ENCODE data around the gene NPR1. TPM values are rescaled to one million over a fixed set of nuclear protein-coding genes. Genes with fewer than 3 reads are reported as not detected.

The NPR1 gene
- total RNA-seq, 1 donor from 2014 or later, result 10.4 TPM

DNA sequence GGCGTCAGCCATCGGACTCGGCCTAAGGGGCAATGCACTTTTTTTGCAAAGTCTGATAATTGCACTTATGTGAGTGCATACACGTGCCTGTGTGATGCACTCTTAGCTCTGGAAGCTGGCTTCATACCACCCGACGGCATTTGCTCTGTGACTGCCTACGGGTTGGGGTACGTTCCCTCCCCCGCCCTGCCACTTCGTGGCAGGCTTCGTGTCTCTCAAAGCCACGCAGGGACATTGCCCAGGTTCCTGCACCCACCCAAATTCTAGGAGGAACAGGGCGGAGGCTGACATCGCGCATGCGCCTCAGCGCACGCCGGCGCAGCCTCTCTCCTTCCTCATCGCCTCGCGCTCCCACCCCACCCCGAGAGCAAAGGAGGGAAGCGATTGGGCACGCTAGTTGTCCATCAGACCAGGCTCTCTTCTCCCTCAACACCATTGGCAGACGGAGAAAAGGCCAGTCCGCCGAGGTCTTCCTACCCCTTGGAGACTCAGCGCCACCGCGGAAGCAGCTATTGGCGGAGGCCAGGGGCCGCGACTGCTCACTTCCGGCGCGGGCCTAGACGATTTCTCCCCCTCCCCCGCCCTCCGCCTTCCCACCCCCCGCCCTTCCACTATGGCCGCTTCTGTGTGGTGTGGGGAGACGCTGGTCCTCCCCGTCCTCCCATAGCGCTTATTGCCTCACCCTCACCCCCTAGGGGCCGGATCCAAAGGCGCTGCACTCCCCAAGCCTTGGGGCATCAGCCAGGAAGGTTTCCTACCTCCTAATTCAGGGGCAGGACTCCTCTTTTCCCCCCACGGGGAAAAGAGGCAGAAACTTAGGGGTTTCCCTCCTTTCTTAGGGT, 49.2 kb downstream of the NPR1 start, which contains the start of gene INTS3:
INTS3 (plus strand) TSS at position 588 of the 842 bp plus-strand sequence. CDS start 585 bp downstream, outside the sequence.
- Histone ChIP-seq H3K27me3 (ENCODE audit: low read depth) (no peaks in the 10 kb centered on the region), H3K4me1 (peaks cover 40% of the 10 kb centered on the region), H3K36me3 (no peaks in the 10 kb centered on the region), H3K9me3 (replicated peaks) (no peaks in the 10 kb centered on the region), H3K4me3 (peak within 1 kb of the TSS; percentile 98), H3K27ac (replicated peaks) (peak within 1 kb of the TSS; percentile 100)
- TF ChIP-seq, protein P1, sequence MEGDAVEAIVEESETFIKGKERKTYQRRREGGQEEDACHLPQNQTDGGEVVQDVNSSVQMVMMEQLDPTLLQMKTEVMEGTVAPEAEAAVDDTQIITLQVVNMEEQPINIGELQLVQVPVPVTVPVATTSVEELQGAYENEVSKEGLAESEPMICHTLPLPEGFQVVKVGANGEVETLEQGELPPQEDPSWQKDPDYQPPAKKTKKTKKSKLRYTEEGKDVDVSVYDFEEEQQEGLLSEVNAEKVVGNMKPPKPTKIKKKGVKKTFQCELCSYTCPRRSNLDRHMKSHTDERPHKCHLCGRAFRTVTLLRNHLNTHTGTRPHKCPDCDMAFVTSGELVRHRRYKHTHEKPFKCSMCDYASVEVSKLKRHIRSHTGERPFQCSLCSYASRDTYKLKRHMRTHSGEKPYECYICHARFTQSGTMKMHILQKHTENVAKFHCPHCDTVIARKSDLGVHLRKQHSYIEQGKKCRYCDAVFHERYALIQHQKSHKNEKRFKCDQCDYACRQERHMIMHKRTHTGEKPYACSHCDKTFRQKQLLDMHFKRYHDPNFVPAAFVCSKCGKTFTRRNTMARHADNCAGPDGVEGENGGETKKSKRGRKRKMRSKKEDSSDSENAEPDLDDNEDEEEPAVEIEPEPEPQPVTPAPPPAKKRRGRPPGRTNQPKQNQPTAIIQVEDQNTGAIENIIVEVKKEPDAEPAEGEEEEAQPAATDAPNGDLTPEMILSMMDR (IDR thresholded peaks at IDR 0.05; ENCODE audit: borderline replicate concordance), result no peak
- peak; percentile 100 for DNase-seq
- intact Hi-C loops (cut with micrococcal nuclease), result no loop called here

DNA sequence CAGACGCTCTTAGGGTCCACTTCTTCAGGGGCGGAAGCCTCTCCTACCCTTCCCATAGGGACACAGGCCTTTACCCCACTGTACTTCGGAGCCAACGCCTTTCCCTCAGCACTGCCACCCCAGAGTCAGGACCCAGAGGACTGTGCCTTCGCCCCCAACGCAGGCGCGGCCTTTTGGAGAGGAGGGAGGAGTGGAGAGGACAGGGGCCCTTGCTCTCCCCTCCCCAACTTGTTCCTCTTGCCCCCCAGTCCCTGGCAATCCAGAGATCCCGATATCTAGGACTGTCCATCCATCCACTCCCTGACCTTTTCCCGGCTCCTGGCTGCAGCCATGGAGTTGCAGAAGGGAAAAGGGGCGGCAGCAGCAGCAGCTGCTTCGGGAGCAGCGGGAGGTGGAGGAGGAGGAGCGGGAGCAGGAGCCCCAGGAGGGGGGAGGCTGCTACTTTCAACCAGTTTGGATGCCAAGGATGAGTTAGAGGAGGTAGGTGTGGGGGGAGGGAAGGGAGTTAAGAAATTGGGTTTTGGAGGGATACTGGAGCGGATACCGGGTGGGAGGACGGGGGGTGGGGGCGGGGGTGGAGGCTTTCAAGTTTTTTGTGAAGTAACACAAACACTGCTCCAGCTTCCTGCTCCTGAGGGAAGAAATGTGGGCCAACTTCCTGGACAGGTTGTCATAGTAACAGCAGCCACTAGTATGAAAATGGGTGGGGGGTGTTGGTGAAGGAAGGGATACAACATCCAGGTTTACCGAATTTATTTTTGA, 50.0 kb downstream of the NPR1 start:
- H3K4me1 ChIP-seq, result peaks cover 41% of the 10 kb centered on the region
- TF ChIP-seq, protein P1 (IDR thresholded peaks at IDR 0.05; ENCODE audit: borderline replicate concordance), result no peak
- intact Hi-C loops (cut with micrococcal nuclease), result no loop called here
- no peaks in the 10 kb centered on the region for H3K36me3 ChIP-seq
- no peaks in the 10 kb centered on the region for H3K27me3 ChIP-seq (ENCODE audit: low read depth)
- H3K9me3 ChIP-seq (replicated peaks), result no peaks in the 10 kb centered on the region
- peak; percentile 37 for DNase-seq
- peak overlapping the region; percentile 98 for H3K4me3 ChIP-seq
- peak overlapping the region; percentile 100 for H3K27ac ChIP-seq (replicated peaks)

DNA sequence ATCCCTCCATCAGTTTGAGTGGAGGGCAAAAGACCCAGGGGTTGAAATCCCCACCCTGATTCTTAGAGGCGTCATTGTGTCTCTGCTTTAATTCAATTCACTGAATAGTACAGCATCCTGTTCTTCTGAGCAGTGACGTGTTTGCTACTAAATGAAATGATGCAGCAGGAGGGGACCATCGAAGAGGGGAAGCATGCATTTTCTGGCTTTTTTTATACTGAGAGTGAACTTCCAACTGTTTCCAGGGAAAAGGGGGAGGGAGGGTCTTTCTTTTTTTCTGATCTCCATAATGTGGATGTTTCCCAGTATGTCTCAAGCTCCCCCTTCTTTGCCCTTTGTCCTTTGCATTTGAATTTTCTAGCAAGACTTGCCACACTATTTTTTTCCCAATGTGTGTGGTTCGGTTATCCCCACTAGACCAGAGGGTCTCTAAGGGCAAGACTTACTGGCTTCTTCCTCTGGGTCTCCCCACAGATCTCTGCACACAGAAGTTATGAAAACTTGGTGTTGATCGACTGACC, 52.0 kb downstream of the NPR1 start:
- Histone ChIP-seq H3K4me3 (peak overlapping the region; percentile 6), H3K27me3 (ENCODE audit: low read depth) (no peaks in the 10 kb centered on the region), H3K27ac (replicated peaks) (peak overlapping the region; percentile 100), H3K4me1 (peaks cover 62% of the 10 kb centered on the region), H3K9me3 (replicated peaks) (no peaks in the 10 kb centered on the region), H3K36me3 (no peaks in the 10 kb centered on the region)
- TF ChIP-seq, protein P1 (IDR thresholded peaks at IDR 0.05; ENCODE audit: borderline replicate concordance), result no peak
- intact Hi-C loops (cut with micrococcal nuclease), result no loop called here
- no peak for DNase-seq

DNA sequence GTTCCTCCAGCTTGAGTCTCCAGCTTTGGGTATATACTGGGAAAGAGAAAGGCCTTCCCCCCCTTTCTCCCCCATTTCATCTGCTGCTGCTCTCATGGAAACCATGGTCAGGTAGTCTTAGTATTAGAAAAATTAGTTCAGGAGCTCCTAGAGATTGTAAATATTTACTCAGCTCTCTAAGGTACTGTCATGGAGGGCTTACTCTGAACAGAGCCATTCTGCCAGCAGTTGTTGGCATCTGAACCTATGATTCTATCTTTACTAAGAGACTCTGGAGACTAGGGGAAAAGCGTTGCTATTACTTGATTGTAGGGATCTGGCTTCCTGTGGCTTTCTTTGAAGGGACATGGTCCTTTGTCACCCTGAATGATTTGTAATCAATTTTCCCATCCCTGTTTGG, 55.5 kb downstream of the NPR1 start:
- H3K36me3 ChIP-seq, result no peaks in the 10 kb centered on the region
- H3K4me3 ChIP-seq, result no peak overlapping the region
- H3K27ac ChIP-seq (replicated peaks), result peak overlapping the region; percentile 40
- no peaks in the 10 kb centered on the region for H3K27me3 ChIP-seq (ENCODE audit: low read depth)
- no peaks in the 10 kb centered on the region for H3K9me3 ChIP-seq (replicated peaks)
- peaks cover 50% of the 10 kb centered on the region for H3K4me1 ChIP-seq
- intact Hi-C loops (cut with micrococcal nuclease), result no loop called here
- TF ChIP-seq, protein P1 (IDR thresholded peaks at IDR 0.05; ENCODE audit: borderline replicate concordance), result no peak
- no peak for DNase-seq

DNA sequence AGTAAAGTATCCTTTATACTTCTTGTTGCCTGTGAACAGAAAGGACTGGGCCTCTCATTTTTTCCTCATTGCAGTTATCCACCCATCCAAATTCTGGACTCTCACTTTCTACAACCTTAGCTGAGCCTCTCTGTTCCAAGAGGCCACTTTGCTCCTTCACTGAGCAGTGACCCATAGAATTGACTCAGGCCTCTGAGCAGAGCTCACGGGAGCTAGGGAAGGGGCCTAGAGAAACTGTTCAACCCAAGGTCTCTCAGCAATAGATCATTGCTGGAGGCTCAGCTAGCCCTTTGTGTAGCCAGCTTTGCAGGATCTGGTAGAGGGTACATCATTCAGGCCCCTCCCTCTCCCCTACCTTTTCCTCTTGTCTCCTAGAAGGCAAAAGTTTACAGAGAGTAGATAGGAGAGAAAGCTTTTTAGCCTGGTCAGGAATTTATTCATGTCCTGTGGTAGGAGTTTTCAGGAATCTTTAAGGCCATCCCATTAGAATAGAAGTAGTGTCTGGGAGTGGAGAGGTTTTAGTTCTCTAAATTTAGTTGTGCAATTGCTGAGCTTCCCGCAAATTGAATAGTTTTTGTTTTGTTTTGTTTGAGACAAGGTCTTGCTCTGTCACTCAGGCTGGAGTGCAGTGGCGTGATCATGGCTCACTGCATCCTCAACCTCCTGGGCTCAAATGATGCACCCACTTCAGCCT, 56.1 kb downstream of the NPR1 start:
- peaks cover 5% of the 10 kb centered on the region for H3K36me3 ChIP-seq
- peak overlapping the region; percentile 40 for H3K27ac ChIP-seq (replicated peaks)
- H3K4me1 ChIP-seq, result peaks cover 44% of the 10 kb centered on the region
- TF ChIP-seq, protein P1 (IDR thresholded peaks at IDR 0.05; ENCODE audit: borderline replicate concordance), result no peak
- no peaks in the 10 kb centered on the region for H3K27me3 ChIP-seq (ENCODE audit: low read depth)
- DNase-seq, result no peak
- intact Hi-C loops (cut with micrococcal nuclease), result no loop called here
- H3K9me3 ChIP-seq (replicated peaks), result no peaks in the 10 kb centered on the region
- no peak overlapping the region for H3K4me3 ChIP-seq
